Neural progenitor cell (in vitro differentiated cells): ENCODE results near the gene PARD3B. TPM values are rescaled to one million over a fixed set of nuclear protein-coding genes. Genes with fewer than 3 reads are reported as not detected.

ENCODE experiments used
- DNase-seq: peaks from one replicate; pipeline ENCODE4 v3.0.0-alpha.2; 2016; ENCODE audit warnings: low spot score
- H2AFZ ChIP-seq: fragments of 200-600 bp; sonication (generic); replicated peaks from 2 replicates; pipeline ENCODE4 v1.6.1; 2016; ENCODE audit warnings: antibody characterized with exemption
- H3F3A ChIP-seq: fragments of 200-600 bp; sonication (generic); 2 replicates; pipeline ENCODE4 v1.6.1; 2016; ENCODE audit warnings: antibody characterized with exemption, low read depth
- H3K27ac ChIP-seq: fragments of 200-600 bp; sonication (generic); 2 replicates; pipeline ENCODE4 v1.5.1; 2016; ENCODE audit warnings: mild to moderate bottlenecking
- H3K27me3 ChIP-seq: fragments of 200-600 bp; sonication (generic); 2 replicates; pipeline ENCODE4 v1.6.1; 2016; ENCODE audit warnings: mild to moderate bottlenecking, moderate library complexity
- H3K36me3 ChIP-seq: fragments of 200-600 bp; sonication (generic); 2 replicates; pipeline ENCODE4 v1.5.1; 2016
- H3K4me1 ChIP-seq: fragments of 200-600 bp; sonication (generic); 2 replicates; pipeline ENCODE4 v1.6.1; 2016; ENCODE audit warnings: mixed run types
- H3K4me2 ChIP-seq: fragments of 200-600 bp; sonication (generic); 2 replicates; pipeline ENCODE4 v1.6.1; 2016
- H3K4me3 ChIP-seq: fragments of 200-600 bp; sonication (generic); 2 replicates; pipeline ENCODE4 v1.5.1; 2016
- H3K79me2 ChIP-seq: fragments of 200-600 bp; sonication (generic); 2 replicates; pipeline ENCODE4 v1.6.1; 2016; ENCODE audit warnings: low read depth
- H3K9ac ChIP-seq: fragments of 200-600 bp; sonication (generic); 2 replicates; pipeline ENCODE4 v1.6.1; 2016
- H3K9me3 ChIP-seq: fragments of 200-600 bp; sonication (generic); 2 replicates; pipeline ENCODE4 v1.5.1; 2016; ENCODE audit warnings: low read depth
- H4K20me1 ChIP-seq: fragments of 200-600 bp; sonication (generic); 2 replicates; pipeline ENCODE4 v1.6.1; 2016; ENCODE audit warnings: low read depth
- H3K27ac Mint-ChIP-seq: 3 replicates; pipeline ENCODE4 v1.8.0; 2021; ENCODE audit warnings: mixed read lengths
- H3K27me3 Mint-ChIP-seq: 2 replicates; pipeline ENCODE4 v1.8.0; 2022; ENCODE audit warnings: low read depth, mild to moderate bottlenecking, inconsistent platforms, moderate library complexity, mixed read lengths; ENCODE audit not compliant: insufficient read depth
- H3K36me3 Mint-ChIP-seq: 3 replicates; pipeline ENCODE4 v1.8.0; 2021; ENCODE audit warnings: mixed read lengths
- H3K4me1 Mint-ChIP-seq: 3 replicates; pipeline ENCODE4 v1.8.0; 2021; ENCODE audit warnings: mixed read lengths
- H3K4me3 Mint-ChIP-seq: 3 replicates; pipeline ENCODE4 v1.8.0; 2021; ENCODE audit warnings: mild to moderate bottlenecking, moderate library complexity, mixed read lengths
- H3K9me3 Mint-ChIP-seq: 3 replicates; pipeline ENCODE4 v1.8.0; 2020; ENCODE audit warnings: mixed read lengths
- EZH2 ChIP-seq: fragments of 200-600 bp; sonication (generic); IDR thresholded peaks from 2 replicates; pipeline ENCODE4 v1.6.1; 2017; ENCODE audit warnings: antibody characterized with exemption, mild to moderate bottlenecking, moderate library complexity
- EZH2phosphoT487 ChIP-seq: fragments of 200-600 bp; sonication (generic); IDR thresholded peaks from 2 replicates; pipeline ENCODE4 v1.6.1; 2017; ENCODE audit warnings: antibody characterized with exemption
- total RNA-seq: library from RNA; depleted of rRNA; stranded (reverse); fragments of >200 nt; gene quantifications from 2 replicates; pipeline ENCODE4 v1.2.3, GENCODE V29; 2015; ENCODE audit warnings: low replicate concordance
- TF ChIP-seq, protein P1 (sequence below): fragments of 200-600 bp; sonication (generic); IDR thresholded peaks from 2 replicates; pipeline ENCODE4 v1.5.1; 2017; ENCODE audit warnings: antibody characterized with exemption, mild to moderate bottlenecking

Gene PARD3B
- total RNA-seq, 1 donor from 2014 or later, result 8.4 TPM

DNA sequence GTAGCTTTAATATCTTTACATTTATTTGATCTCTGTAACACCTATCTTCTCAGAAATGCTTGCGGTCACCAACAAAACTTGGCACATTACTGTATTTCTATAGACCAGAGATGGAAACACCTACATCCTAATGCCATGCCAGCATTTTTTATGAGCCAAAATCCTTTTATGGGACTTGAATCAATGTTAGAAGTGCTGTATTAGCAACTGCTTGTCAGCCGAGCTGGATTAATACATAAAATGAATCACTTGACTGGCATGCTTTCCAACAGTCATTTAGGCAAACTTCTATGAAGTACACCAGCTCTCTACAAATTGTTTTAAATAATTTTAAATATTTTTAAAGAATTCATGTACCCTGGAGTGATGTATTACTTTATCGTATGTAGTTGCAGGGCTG is 864.1 kb downstream of the PARD3B start:
- peaks cover 2% of the 10 kb centered on the region for H3K27me3 Mint-ChIP-seq
- Histone ChIP-seq H2AFZ (no peak overlapping the region), H3K4me1 (no peaks in the 10 kb centered on the region), H3K27ac (no peak overlapping the region), H4K20me1 (no peaks in the 10 kb centered on the region), H3K9me3 (no peaks in the 10 kb centered on the region), H3K79me2 (no peaks in the 10 kb centered on the region), H3F3A (no peaks in the 10 kb centered on the region), H3K9ac (no peak overlapping the region), H3K4me3 (no peak overlapping the region), H3K4me2 (no peak overlapping the region), H3K27me3 (no peaks in the 10 kb centered on the region), H3K36me3 (no peaks in the 10 kb centered on the region)
- no peaks in the 10 kb centered on the region for H3K4me1 Mint-ChIP-seq
- no peak overlapping the region for H3K27ac Mint-ChIP-seq
- TF ChIP-seq EZH2, result no peak
- no peak for TF ChIP-seq EZH2phosphoT487
- TF ChIP-seq, protein P1, sequence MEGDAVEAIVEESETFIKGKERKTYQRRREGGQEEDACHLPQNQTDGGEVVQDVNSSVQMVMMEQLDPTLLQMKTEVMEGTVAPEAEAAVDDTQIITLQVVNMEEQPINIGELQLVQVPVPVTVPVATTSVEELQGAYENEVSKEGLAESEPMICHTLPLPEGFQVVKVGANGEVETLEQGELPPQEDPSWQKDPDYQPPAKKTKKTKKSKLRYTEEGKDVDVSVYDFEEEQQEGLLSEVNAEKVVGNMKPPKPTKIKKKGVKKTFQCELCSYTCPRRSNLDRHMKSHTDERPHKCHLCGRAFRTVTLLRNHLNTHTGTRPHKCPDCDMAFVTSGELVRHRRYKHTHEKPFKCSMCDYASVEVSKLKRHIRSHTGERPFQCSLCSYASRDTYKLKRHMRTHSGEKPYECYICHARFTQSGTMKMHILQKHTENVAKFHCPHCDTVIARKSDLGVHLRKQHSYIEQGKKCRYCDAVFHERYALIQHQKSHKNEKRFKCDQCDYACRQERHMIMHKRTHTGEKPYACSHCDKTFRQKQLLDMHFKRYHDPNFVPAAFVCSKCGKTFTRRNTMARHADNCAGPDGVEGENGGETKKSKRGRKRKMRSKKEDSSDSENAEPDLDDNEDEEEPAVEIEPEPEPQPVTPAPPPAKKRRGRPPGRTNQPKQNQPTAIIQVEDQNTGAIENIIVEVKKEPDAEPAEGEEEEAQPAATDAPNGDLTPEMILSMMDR, result no peak
- no peaks in the 10 kb centered on the region for H3K9me3 Mint-ChIP-seq
- no peak overlapping the region for H3K4me3 Mint-ChIP-seq
- DNase-seq, result no peak
- no peaks in the 10 kb centered on the region for H3K36me3 Mint-ChIP-seq

DNA sequence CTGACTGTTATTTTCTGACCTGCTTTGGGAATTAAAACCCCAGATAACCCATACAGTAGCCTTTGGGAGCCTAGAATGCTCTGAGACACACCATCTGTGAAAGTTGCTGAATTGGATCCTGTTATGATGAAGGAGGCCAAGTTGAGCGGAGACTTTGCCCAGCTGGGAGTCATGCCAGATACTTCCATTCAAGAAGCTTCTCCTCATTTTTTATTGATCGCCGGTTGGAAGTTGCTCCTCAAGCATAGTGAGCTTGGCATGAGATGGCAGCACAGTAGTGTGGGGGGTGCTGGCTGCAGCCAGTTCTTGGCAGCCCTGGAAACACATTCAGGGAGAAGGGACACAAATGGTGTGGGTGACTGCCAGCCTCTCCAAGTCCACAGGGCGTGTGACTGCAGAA is 866.3 kb downstream of the PARD3B start:
- no peak overlapping the region for H3K4me3 ChIP-seq

GRCh38 chr2:205424326-205424725 is 879.1 kb downstream of the PARD3B start:
- H3K9me3 ChIP-seq, result no peaks in the 10 kb centered on the region
- no peak overlapping the region for H3K4me3 Mint-ChIP-seq
- H3K4me3 ChIP-seq, result no peak overlapping the region
- no peaks in the 10 kb centered on the region for H3K9me3 Mint-ChIP-seq
- no peak overlapping the region for H3K9ac ChIP-seq
- no peak overlapping the region for H2AFZ ChIP-seq
- no peaks in the 10 kb centered on the region for H3K36me3 ChIP-seq
- no peak for TF ChIP-seq EZH2phosphoT487
- TF ChIP-seq, protein P1, result no peak
- no peak for TF ChIP-seq EZH2
- H3K27me3 ChIP-seq, result no peaks in the 10 kb centered on the region
- H3F3A ChIP-seq, result no peaks in the 10 kb centered on the region
- H3K4me1 ChIP-seq, result no peaks in the 10 kb centered on the region
- no peaks in the 10 kb centered on the region for H4K20me1 ChIP-seq
- no peaks in the 10 kb centered on the region for H3K27me3 Mint-ChIP-seq
- no peaks in the 10 kb centered on the region for H3K79me2 ChIP-seq
- peak overlapping the region; percentile 32 for H3K27ac Mint-ChIP-seq
- peaks cover 3% of the 10 kb centered on the region for H3K4me1 Mint-ChIP-seq
- H3K27ac ChIP-seq, result no peak overlapping the region
- DNase-seq, result no peak
- no peak overlapping the region for H3K4me2 ChIP-seq
- H3K36me3 Mint-ChIP-seq, result no peaks in the 10 kb centered on the region

More for the DNA sequence above, 866.3 kb downstream of the PARD3B start:
- no peaks in the 10 kb centered on the region for H3F3A ChIP-seq
- Mint-ChIP-seq H3K9me3 (no peaks in the 10 kb centered on the region), H3K27ac (no peak overlapping the region), H3K27me3 (peaks cover 2% of the 10 kb centered on the region), H3K36me3 (no peaks in the 10 kb centered on the region), H3K4me3 (no peak overlapping the region), H3K4me1 (no peaks in the 10 kb centered on the region)
- H3K36me3 ChIP-seq, result no peaks in the 10 kb centered on the region
- H3K9ac ChIP-seq, result no peak overlapping the region
- no peak for DNase-seq
- H4K20me1 ChIP-seq, result no peaks in the 10 kb centered on the region
- no peak overlapping the region for H2AFZ ChIP-seq
- H3K27ac ChIP-seq, result no peak overlapping the region
- no peaks in the 10 kb centered on the region for H3K4me1 ChIP-seq
- no peaks in the 10 kb centered on the region for H3K9me3 ChIP-seq
- no peaks in the 10 kb centered on the region for H3K27me3 ChIP-seq
- no peaks in the 10 kb centered on the region for H3K79me2 ChIP-seq
- TF ChIP-seq EZH2, result no peak
- TF ChIP-seq, protein P1, result no peak
- H3K4me2 ChIP-seq, result no peak overlapping the region
